Measurements from ENCODE around the gene TMEM79. TPM values are rescaled to one million over a fixed set of nuclear protein-coding genes. Genes with fewer than 3 reads are reported as not detected.

Gene TMEM79
- total RNA-seq, 2 donors from 2014 or later, result 3.9 to 4.0 TPM

Other genes with a start within 250 kb of the TMEM79 start
- 10 to 100 TPM; 21.7 to 26.7 TPM for gene UBQLN4, start 230.5 kb upstream of the TMEM79 start, total RNA-seq
- 10 to 100 TPM; 70.6 to 72.7 TPM for gene LAMTOR2, start 229.5 kb upstream of the TMEM79 start, total RNA-seq
- 100 to 1,000 TPM; 203 to 231 TPM for gene RAB25, start 223.2 kb upstream of the TMEM79 start, total RNA-seq
- 1 to 10 TPM in 1 of 2 donors, under 1 TPM in 1; 0.78 to 1.1 TPM for gene MEX3A, start 201.9 kb upstream of the TMEM79 start, total RNA-seq
- 100 to 1,000 TPM; 335 to 478 TPM for gene LMNA, start 169.6 kb upstream of the TMEM79 start, total RNA-seq
- 1 to 10 TPM; 3.5 to 6.5 TPM for gene SEMA4A, start 130.7 kb upstream of the TMEM79 start, total RNA-seq
- gene SLC25A44, start 90.2 kb upstream of the TMEM79 start, total RNA-seq, result 10 to 100 TPM; 21.3 to 30.3 TPM
- 10 to 100 TPM; 39.3 to 40.3 TPM for gene PMF1, start 71.3 kb upstream of the TMEM79 start, total RNA-seq
- gene BGLAP, start 42.1 kb upstream of the TMEM79 start, total RNA-seq, result 1 to 10 TPM; 1.1 to 1.2 TPM
- gene PAQR6, start 36.3 kb upstream of the TMEM79 start, total RNA-seq, result 1 to 10 TPM; 1.8 to 3.0 TPM
- gene SMG5, start 1.5 kb upstream of the TMEM79 start, total RNA-seq, result 10 to 100 TPM; 65.3 to 73.9 TPM
- 10 to 100 TPM; 43.8 to 50.3 TPM for gene GLMP, start 11.4 kb downstream of the TMEM79 start, total RNA-seq
- not detected for gene VHLL, start 15.0 kb downstream of the TMEM79 start, total RNA-seq
- 100 to 1,000 TPM; 116 to 119 TPM for gene CCT3, start 54.0 kb downstream of the TMEM79 start, total RNA-seq
- not detected for gene TSACC, start 54.2 kb downstream of the TMEM79 start, total RNA-seq
- not detected for gene RHBG, start 84.9 kb downstream of the TMEM79 start, total RNA-seq
- gene MEF2D, start 216.4 kb downstream of the TMEM79 start, total RNA-seq, result 10 to 100 TPM; 45.9 to 66.4 TPM